Measurements from ENCODE around the gene SERPINA12.

Gene SERPINA12

DNA sequence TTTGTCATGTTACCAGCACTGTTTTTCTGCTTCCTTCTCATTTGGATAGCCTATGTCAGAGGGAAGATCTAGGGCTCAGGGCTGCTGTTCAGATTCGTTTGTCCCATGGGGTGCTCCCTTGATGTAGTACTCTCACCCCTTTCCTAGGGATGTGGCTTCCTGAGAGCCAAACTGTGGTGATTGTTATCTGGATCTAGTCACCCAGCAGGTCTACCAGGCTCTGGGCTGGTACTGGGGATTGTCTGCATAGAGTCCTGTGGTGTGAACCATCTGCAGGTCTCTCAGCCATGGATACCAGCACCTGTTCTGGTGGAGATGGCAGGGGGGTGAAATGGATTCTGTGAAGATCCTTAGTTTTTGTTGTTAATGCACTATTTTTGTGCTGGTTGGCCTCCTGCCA lies 51.2 kb downstream of the SERPINA12 start:
- H3K4me3 ChIP-seq (replicated peaks; ENCODE audit: insufficient read depth, low read length) = no peak overlapping the region
- no peak overlapping the region for H3K27ac ChIP-seq (replicated peaks)
- TF ChIP-seq SPI1 (IDR thresholded peaks at IDR 0.05; ENCODE audit: borderline replicate concordance, low read depth) = no peak
- TF ChIP-seq, protein P1, sequence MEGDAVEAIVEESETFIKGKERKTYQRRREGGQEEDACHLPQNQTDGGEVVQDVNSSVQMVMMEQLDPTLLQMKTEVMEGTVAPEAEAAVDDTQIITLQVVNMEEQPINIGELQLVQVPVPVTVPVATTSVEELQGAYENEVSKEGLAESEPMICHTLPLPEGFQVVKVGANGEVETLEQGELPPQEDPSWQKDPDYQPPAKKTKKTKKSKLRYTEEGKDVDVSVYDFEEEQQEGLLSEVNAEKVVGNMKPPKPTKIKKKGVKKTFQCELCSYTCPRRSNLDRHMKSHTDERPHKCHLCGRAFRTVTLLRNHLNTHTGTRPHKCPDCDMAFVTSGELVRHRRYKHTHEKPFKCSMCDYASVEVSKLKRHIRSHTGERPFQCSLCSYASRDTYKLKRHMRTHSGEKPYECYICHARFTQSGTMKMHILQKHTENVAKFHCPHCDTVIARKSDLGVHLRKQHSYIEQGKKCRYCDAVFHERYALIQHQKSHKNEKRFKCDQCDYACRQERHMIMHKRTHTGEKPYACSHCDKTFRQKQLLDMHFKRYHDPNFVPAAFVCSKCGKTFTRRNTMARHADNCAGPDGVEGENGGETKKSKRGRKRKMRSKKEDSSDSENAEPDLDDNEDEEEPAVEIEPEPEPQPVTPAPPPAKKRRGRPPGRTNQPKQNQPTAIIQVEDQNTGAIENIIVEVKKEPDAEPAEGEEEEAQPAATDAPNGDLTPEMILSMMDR (IDR thresholded peaks at IDR 0.05; ENCODE audit: insufficient read depth, low read length) = no peak
- TF ChIP-seq POLR2AphosphoS5 (IDR thresholded peaks at IDR 0.05; ENCODE audit: low read depth) = no peak
- no peak for TF ChIP-seq GABPA (IDR thresholded peaks at IDR 0.05; ENCODE audit: low read depth)
- TF ChIP-seq REST (IDR thresholded peaks at IDR 0.05; ENCODE audit: insufficient replicate concordance, low read depth) = no peak
- DNase-seq (ENCODE audit: low read depth in 1 of 2, low spot score in 1 of 2) = no peak
- H3K27me3 ChIP-seq (ENCODE audit: insufficient read depth, poor library complexity, severe bottlenecking) = peaks cover 2% of the 10 kb centered on the region

GRCh38 chr14:94455928-94456327 lies 53.3 kb downstream of the SERPINA12 start:
- Histone ChIP-seq H3K27ac (replicated peaks) (no peak overlapping the region), H3K4me3 (replicated peaks; ENCODE audit: insufficient read depth, low read length) (no peak overlapping the region), H3K27me3 (ENCODE audit: insufficient read depth, poor library complexity, severe bottlenecking) (peaks cover 8% of the 10 kb centered on the region)
- no peak for TF ChIP-seq GABPA (IDR thresholded peaks at IDR 0.05; ENCODE audit: low read depth)
- no peak for TF ChIP-seq REST (IDR thresholded peaks at IDR 0.05; ENCODE audit: insufficient replicate concordance, low read depth)
- TF ChIP-seq, protein P1 (IDR thresholded peaks at IDR 0.05; ENCODE audit: insufficient read depth, low read length) = no peak
- no peak for TF ChIP-seq SPI1 (IDR thresholded peaks at IDR 0.05; ENCODE audit: borderline replicate concordance, low read depth)
- no peak for TF ChIP-seq POLR2AphosphoS5 (IDR thresholded peaks at IDR 0.05; ENCODE audit: low read depth)
- DNase-seq (ENCODE audit: low read depth in 1 of 2, low spot score in 1 of 2) = no peak

DNA sequence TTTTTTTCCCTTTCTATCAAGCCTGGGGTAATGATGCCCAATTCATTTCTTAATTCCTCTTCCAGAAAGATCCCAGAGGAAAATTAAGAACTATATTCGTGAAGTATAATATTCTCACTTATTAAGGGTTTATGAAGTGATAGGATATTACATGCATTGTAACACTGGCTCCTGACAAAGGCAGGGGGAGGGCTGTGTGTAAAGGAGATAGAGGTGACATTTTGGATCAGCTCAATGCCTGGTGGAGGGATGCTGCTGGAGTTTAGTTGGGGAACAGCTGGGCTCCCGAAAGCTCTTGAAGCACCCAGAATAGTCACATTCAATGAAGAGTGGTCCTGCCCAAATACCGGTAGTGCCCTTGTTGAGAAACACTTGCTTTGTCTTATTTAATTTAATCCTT lies 57.4 kb downstream of the SERPINA12 start:
- Histone ChIP-seq H3K4me3 (replicated peaks; ENCODE audit: insufficient read depth, low read length) (no peak overlapping the region), H3K27me3 (ENCODE audit: insufficient read depth, poor library complexity, severe bottlenecking) (peaks cover 8% of the 10 kb centered on the region), H3K27ac (replicated peaks) (no peak overlapping the region)
- DNase-seq (ENCODE audit: low read depth in 1 of 2, low spot score in 1 of 2) = no peak
- TF ChIP-seq GABPA (IDR thresholded peaks at IDR 0.05; ENCODE audit: low read depth) (no peak), REST (IDR thresholded peaks at IDR 0.05; ENCODE audit: insufficient replicate concordance, low read depth) (no peak), SPI1 (IDR thresholded peaks at IDR 0.05; ENCODE audit: borderline replicate concordance, low read depth) (no peak), POLR2AphosphoS5 (IDR thresholded peaks at IDR 0.05; ENCODE audit: low read depth) (no peak)
- TF ChIP-seq, protein P1 (IDR thresholded peaks at IDR 0.05; ENCODE audit: insufficient read depth, low read length) = no peak

Measured in HL-60 (cell line).